ENCODE results near the gene MPDU1.
A peak's percentile ranks its signal among the peaks of the same experiment; 100 is the strongest.
"Not testable (repeated sequence)": the region's sequence is repeated elsewhere in the genome, so short reads cannot be mapped to it uniquely, and the experiment has no call there.

Gene MPDU1

DNA sequence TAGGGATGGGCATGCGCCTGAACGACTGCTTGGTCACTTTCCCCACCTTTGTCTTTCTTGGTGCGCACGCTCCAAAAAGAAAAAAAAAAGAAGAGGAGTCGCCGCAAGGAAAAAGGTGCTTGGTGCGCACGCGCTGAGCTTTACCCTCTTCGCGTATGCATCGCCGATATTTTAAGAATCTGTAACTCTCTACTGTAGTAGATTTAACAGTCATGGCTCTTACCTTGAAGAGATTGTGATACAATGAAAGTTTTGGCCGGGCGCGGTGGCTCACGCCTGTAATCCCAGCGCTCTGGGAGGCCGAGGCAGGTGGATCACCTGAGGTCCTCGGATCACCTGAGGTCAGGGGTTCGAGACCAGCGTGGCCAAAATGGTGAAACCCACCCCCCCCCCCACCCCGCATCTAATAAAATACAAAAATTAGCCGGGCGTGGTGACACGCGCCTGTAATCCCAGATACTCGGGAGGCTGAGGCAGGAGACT, 31.7 kb downstream of the MPDU1 start:
- DNase-seq = no peak

DNA sequence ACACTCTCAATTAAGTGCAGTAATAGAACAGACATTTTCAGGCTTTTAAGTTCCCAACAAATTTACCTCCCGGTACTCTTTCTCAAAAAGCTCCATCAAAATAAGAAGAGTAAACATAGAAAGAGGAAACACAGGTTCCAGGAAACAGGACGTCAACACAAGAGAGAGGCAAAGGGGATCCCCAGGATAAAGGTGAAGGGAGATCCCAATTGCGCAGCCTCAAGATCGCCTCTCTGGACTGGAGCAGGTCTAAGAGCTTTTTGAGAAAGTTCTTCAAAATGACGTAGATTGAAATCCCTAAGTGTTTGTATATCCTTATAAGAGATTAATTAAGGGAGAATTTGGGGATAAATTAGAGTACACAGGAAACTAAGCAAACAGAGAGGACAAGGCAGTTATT, 35.0 kb downstream of the MPDU1 start:
- no peak for DNase-seq

DNA sequence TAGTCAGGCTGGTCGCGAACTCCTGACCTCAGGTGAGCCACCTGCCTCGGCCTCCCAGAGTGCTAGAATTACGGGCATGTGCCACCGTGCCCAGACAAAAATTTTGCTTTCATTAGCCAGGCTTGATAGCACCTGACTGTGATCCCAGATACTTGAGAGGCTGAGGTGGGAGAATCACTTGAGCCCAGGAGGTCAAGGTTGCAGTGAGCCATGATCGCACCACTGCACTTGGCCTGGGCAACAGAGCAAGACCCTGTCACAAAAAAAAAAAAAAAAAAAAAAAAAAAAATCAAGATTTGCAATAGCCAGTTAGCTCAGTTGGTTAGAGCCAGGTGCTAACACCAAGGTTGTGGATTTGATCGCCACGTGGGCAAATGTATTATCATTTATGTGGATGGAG, 37.2 kb downstream of the MPDU1 start:
- no peak for DNase-seq

DNA sequence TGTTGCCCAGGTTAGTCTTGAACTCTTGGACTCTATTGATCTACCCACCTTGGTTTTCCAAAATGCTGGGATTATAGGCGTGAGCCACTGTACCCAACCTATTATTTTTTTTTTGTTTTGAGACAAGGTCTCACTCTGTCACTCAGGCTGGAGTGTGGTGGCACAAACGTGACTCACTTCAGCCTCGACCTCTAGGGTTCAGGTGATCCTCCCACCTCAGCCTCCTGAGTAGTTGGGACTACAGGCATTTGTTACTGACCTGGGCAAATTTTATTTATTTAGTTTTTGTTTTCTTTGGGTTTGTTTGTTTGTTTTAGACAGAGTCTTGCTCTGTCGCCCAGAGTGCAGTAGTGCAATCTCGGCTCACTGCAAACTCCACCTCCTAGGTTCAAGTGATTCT, 40.0 kb downstream of the MPDU1 start:
- no peak for DNase-seq

DNA sequence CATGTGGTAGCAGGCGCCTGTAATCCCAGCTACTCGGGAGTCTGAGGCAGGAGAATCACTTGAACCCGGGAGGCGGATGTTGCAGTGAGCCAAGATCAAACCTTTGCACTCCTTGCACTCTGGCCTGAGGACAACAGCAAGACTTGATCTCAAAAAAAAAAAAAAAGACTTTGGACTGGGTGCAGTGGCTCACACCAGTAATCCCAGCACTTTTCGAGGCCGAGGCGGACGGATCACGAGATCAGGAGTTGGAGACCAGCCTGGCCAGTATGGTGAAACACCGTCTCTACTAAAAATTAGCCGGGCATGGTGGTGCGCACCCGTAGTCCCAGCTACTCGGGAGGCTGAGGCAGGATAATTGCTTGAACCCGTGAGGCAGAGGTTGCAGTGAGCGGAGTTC, 42.1 kb downstream of the MPDU1 start:
- DNase-seq = not testable (repeated sequence)

DNA sequence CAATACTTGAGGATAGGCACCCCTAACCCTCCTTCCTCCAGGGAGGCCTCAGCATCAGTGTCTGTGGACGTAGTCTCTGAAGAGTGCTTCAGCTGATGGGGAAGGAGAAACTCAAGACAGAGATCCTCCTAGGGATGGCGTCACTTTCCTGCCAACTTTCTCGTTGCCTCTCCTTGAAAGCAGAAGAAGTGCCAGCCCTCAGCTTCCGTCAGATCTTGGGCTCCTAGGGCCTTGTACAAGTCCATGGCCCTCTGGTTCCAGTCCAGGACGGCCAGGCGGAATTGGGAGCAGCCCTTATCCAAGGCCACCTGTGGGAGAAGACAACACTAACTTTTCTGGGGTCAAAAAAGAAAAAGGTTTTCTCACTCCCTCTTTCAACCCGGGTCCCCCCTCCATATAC, 42.7 kb downstream of the MPDU1 start:
- no peak for DNase-seq

DNA sequence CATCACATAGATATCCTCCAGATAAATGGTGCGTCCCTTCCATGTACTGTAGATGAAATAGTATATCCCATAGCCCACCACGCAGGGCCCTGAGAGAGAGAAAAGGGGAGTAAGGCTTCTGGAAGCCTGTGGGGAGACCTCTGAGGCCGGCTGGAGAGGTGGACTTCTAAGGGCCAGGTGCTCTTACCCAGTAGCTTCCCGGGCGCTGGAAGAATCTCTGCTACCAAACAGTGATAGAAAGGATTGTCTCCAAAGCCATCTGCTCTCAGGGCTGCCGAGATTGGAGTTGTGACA, 43.3 kb downstream of the MPDU1 start:
- DNase-seq = peak in 1 of 2 experiments; percentile 32

DNA sequence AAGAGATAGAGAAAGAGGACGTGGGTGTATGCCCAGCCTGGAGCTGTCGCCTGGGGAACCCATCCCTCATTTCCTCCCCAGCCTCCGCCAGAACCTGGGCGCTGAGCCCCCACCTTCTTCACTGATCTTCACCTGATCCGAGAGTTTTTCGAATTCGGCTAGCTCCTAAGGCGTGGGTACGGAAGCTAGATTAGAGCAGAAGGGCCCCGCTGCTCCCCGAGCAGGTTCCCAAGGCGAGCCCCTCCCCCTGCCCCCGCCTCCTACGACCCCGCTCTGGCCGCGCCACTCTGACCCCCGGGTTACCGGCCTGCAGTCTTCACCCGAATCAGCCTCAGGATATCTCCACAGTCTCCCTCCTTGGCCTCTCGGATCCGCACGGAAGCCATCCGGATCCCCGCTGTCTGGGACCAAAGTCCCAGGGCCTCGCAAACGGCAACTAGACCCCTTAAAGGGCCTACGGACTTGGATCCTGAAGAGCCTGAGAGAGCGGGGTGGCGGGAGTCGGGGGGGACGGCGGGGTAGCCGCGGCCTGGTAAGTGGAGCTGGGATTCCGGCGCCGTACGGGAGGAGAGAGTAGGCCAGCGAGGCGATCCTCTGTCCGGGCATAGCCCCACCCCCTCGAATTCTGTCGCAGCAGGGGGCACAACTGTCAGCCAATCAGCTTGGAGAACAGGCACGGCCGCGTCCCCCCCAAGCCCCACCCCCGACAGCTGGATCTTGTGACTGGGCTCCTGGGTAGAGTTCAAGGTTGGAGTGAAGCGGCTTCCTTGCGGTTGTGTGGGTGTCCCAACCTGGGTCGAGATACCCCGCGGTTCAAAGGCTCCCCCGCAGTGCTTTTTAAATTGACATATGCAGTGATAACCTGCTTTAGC, 43.8 kb downstream of the MPDU1 start, which contains the start of gene SAT2:
Gene SAT2, minus strand, starts transcription at position 572 of the 872 bp plus-strand sequence. Its CDS starts 186 bp downstream, at position 386.
- DNase-seq = peak in 1 of 2 experiments; percentile 70

DNA sequence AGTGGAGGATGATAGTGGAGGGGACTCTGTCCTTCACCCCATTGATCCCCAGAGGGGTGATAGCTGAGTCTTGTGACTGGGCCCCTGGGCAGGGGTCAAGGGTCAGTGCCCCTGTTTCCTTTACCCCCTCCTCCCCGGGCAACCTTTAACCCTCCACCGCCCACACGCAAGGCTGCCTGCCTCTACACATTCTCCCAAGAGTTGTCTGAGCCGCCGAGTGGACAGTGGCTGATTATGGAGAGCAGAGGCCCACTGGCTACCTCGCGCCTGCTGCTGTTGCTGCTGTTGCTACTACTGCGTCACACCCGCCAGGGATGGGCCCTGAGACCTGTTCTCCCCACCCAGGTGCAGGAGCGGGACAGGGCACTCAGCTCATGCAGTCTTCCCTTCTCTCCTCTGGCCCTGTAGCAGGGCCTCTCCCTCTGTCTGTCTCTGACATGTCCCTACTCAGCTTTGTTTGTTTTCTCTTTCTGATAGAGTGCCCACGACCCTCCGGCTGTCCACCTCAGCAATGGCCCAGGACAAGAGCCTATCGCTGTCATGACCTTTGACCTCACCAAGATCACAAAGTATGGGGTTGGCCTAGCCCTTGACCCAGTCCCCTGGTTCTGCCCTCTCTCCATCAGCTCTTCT, 46.4 kb downstream of the MPDU1 start, which contains the start of gene SHBG:
Gene SHBG, plus strand, starts transcription at position 197 of the 633 bp plus-strand sequence. Its CDS starts 38 bp downstream, at position 235.
- DNase-seq = no peak

DNA sequence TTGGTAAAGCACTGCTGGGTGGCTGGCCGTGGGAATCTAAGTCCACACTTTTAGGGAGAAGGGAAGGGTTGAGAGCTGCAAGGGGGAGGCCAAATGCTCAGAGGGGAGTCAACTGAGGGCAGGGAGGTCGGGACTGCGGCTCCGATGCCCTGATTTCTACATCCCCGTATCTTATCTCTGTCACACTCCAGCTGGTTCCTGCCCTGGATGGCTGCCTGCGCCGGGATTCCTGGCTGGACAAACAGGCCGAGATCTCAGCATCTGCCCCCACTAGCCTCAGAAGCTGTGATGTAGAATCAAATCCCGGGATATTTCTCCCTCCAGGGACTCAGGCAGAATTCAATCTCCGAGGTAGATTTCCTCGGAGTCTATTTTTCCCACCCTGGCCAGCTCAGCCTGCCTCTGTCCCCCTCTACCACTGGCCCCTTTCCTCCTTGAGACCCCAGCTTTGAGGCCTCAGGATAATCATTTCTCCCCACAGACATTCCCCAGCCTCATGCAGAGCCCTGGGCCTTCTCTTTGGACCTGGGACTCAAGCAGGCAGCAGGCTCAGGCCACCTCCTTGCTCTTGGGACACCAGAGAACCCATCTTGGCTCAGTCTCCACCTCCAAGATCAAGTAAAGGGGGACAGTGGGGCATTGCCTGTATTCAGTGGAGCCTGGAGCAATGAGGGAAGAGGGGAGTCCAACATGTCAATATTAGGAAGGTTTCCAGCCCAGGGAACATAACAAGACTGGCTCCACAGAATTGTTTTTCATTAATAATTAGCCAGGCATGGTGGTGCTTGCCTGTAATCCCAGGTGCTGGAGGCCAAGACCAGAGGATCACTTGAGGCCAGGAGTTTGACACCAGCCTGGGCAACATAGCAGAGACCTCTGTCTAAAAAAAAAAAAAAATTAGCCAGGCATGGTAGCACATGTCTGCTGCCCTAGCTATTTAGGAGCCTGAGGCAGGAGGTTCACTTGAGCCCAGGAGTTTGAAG, 48.0 kb downstream of the MPDU1 start:
- DNase-seq = no peak

DNA sequence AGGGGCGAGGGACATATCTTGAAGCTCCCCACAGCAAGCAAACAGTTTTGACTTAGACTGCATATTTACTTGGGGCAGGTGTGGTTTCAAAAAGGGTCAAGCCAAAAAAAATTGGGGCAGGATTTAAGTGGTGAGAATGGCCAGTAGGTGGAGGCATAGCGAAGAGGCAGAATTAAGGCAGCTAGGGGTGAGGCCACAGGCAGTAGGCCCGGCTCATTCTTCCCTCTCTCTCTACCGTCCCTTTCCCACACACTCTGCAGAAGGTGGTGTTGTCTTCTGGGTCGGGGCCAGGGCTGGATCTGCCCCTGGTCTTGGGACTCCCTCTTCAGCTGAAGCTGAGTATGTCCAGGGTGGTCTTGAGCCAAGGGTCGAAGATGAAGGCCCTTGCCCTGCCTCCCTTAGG, 48.8 kb downstream of the MPDU1 start:
- no peak for DNase-seq

DNA sequence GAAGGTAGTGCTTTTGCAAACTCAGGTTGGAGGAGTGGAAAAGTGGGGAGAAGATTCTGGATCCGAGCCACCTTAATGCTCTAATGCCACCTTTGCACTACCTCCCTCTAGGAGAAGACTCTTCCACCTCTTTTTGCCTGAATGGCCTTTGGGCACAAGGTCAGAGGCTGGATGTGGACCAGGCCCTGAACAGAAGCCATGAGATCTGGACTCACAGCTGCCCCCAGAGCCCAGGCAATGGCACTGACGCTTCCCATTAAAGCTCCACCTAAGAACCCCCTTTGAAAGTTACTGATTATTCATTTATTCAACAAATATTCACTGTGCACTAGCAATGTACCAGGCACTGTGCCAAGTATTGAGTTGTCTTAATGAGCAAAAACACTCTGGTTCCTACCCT, 49.4 kb downstream of the MPDU1 start:
- no peak for DNase-seq

DNA sequence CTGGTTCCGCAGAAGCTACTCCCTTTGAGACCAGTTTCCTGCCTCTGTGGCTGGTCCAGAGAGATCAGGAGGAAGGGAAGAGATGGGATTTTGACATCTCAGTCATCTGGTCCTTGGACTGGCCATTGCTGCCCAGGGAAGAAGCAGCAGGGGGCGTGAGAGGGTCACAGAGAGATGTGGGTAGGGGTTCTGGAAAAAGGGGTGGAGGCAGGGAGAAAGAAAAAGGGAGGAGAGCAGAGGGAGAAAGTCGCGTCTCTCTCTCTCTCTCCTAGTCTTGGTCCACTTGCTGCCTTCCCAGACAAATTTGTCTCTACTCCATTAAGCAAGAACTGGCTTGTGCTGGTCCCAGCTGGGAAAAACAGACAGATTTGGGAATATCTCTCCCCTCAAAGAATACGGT, 50.7 kb downstream of the MPDU1 start:
- no peak for DNase-seq

DNA sequence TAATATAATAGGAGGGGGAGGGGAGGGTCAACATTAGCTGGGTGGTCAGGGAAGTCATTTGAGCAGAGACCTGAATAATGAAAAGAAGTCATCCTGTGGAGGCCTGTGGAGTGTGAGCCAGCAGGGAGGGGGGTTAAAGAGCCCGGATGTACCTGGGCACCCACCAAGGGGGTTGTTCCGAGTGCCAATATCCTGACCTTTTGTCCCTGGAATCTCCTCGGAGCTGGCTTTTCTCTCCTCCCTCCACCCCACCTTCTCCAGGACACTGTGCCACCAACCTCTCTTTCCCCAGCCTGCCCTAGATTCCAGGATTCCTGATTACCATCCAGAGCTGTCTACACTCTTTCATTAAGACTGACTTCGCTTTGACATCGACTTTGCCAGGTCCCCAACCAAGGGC, 52.5 kb downstream of the MPDU1 start:
- DNase-seq = no peak
